Measurements from ENCODE around the gene IVNS1ABP. TPM values are rescaled to one million over a fixed set of nuclear protein-coding genes. Genes with fewer than 3 reads are reported as not detected.

Gene IVNS1ABP
- total and polyA plus RNA-seq, 4 donors = 39.3 to 218 (median 114) TPM

- Histone ChIP-seq H3K27ac (ENCODE audit: low read depth in 1 of 2, low read length in 1 of 2) (no peak overlapping the region), H3K9me3 (ENCODE audit: control insufficient read depth in 4 of 4, insufficient read depth in 3 of 4, low read length in 3 of 4) (no peaks in the 10 kb centered on the region), H3K36me3 (ENCODE audit: control insufficient read depth in 4 of 4, insufficient read depth in 4 of 4, low read length in 4 of 4) (peaks cover 0 to 1% (median 0%) of the 10 kb centered on the region in 4 donors), H3K27me3 (ENCODE audit: control insufficient read depth in 3 of 3, insufficient read depth in 3 of 3, low read length in 2 of 3) (no peaks in the 10 kb centered on the region), H3K9ac (ENCODE audit: insufficient read depth in 1 of 2, low read length in 2 of 2) (no peak overlapping the region), H3K4me1 (ENCODE audit: control insufficient read depth in 5 of 5, insufficient read depth in 5 of 5, low read length in 5 of 5) (peaks cover 0 to 1% (median 0%) of the 10 kb centered on the region in 5 donors), H3K4me3 (no peak overlapping the region)
- no peak for ATAC-seq (ENCODE audit: insufficient read depth, low FRiP score)
- DNase-seq = no peak
- TF ChIP-seq CTCF (IDR thresholded peaks at IDR 0.05; ENCODE audit: control extremely low read depth, extremely low read depth) = no peak
- 93 to 94% methylated on average over 4 of the region's 4 CpGs for WGBS, 2 donors
These were observed 67.0 kb downstream of the IVNS1ABP start for GRCh38 chr1:185250063-185250462.

GRCh38 chr1:185249563-185249962 is 67.5 kb downstream of the IVNS1ABP start:
- no peak for TF ChIP-seq CTCF (IDR thresholded peaks at IDR 0.05; ENCODE audit: control extremely low read depth, extremely low read depth)
- H3K36me3 ChIP-seq (ENCODE audit: control insufficient read depth in 4 of 4, insufficient read depth in 4 of 4, low read length in 4 of 4) = peaks cover 0 to 1% (median 0%) of the 10 kb centered on the region in 4 donors
- DNase-seq (peak in 1 of 3 donors; percentile 4), ATAC-seq (ENCODE audit: insufficient read depth, low FRiP score) (no peak)
- H3K27me3 ChIP-seq (ENCODE audit: control insufficient read depth in 3 of 3, insufficient read depth in 3 of 3, low read length in 2 of 3) = no peaks in the 10 kb centered on the region
- no peaks in the 10 kb centered on the region for H3K9me3 ChIP-seq (ENCODE audit: control insufficient read depth in 4 of 4, insufficient read depth in 3 of 4, low read length in 3 of 4)
- WGBS, 2 donors = 28 to 36% methylated on average over 2 of the region's 2 CpGs
- H3K4me1 ChIP-seq (ENCODE audit: control insufficient read depth in 5 of 5, insufficient read depth in 5 of 5, low read length in 5 of 5) = peaks cover 0 to 1% (median 0%) of the 10 kb centered on the region in 5 donors
- H3K9ac ChIP-seq (ENCODE audit: insufficient read depth in 1 of 2, low read length in 2 of 2) = no peak overlapping the region
- H3K4me3 ChIP-seq = no peak overlapping the region
- peak overlapping the region in 1 of 2 donors; percentile 13 for H3K27ac ChIP-seq (ENCODE audit: low read depth in 1 of 2, low read length in 1 of 2)

Small RNA genes lying within 50 kb of the gene (small RNA-seq; reads per million reads assigned to genes)
- gene RF00019 (ENCODE audit: low replicate concordance) = not detected

Other genes with a start within 250 kb of the IVNS1ABP start
- 10 to 100 TPM; 15.5 to 30.3 TPM for gene TRMT1L, start 160.3 kb downstream of the IVNS1ABP start, total RNA-seq
- gene TRMT1L, start 160.3 kb downstream of the IVNS1ABP start, polyA plus RNA-seq = 10 to 100 TPM in 1 of 2 donors, 1 to 10 TPM in 1; 5.8 to 10.5 TPM
- 10 to 100 TPM in 1 of 2 donors, 1 to 10 TPM in 1; 4.0 to 19.4 TPM for gene SWT1, start 160.1 kb downstream of the IVNS1ABP start, total RNA-seq
- gene SWT1, start 160.1 kb downstream of the IVNS1ABP start, polyA plus RNA-seq = 1 to 10 TPM; 1.1 to 2.7 TPM

Measured in lung (tissue), 13 donors.